ENCODE measurements around the gene ARHGAP18.

DNA sequence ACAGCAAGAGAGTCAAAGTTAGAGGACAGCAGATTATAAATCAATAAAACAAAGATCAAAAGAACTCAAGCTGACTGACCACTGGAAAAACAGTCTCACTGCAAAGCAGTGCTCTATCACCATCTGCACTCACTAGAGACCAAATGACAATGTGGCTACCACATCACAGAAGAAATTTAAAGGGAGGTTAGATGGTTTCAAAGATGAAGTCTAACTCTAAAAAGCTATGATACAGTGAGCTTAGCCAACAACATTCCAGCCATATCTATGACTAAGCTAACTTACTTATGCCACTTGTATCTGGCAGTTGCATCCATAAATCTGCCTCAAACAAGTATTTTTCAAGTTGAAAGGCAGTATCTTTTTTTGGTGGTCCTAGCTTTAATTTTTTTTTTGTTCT is 68.6 kb downstream of the ARHGAP18 start:
- TF ChIP-seq POLR2AphosphoS5 (IDR thresholded peaks at IDR 0.05) = no peak
- no peak for TF ChIP-seq POLR2A (IDR thresholded peaks at IDR 0.05)
- TF ChIP-seq, protein P1, sequence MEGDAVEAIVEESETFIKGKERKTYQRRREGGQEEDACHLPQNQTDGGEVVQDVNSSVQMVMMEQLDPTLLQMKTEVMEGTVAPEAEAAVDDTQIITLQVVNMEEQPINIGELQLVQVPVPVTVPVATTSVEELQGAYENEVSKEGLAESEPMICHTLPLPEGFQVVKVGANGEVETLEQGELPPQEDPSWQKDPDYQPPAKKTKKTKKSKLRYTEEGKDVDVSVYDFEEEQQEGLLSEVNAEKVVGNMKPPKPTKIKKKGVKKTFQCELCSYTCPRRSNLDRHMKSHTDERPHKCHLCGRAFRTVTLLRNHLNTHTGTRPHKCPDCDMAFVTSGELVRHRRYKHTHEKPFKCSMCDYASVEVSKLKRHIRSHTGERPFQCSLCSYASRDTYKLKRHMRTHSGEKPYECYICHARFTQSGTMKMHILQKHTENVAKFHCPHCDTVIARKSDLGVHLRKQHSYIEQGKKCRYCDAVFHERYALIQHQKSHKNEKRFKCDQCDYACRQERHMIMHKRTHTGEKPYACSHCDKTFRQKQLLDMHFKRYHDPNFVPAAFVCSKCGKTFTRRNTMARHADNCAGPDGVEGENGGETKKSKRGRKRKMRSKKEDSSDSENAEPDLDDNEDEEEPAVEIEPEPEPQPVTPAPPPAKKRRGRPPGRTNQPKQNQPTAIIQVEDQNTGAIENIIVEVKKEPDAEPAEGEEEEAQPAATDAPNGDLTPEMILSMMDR (IDR thresholded peaks at IDR 0.05) = no peak
- no peak for TF ChIP-seq EP300 (IDR thresholded peaks at IDR 0.05)
